ENCODE measurements around the gene FMN1.
A peak's percentile ranks its signal among the peaks of the same experiment; 100 is the strongest.

FMN1 gene

GRCh38 chr15:32998979-32999672 lies 195.4 kb downstream of the FMN1 start:
- H3K27ac ChIP-seq = no peak overlapping the region
- H3K9me3 ChIP-seq (ENCODE audit: control insufficient read depth, low read length) = no peaks in the 10 kb centered on the region
- no peaks in the 10 kb centered on the region for H3K79me2 ChIP-seq
- no peaks in the 10 kb centered on the region for H3K36me3 ChIP-seq (ENCODE audit: control insufficient read depth, insufficient read depth, low read length)
- no peak overlapping the region for H3K9ac ChIP-seq
- H3K27me3 ChIP-seq (ENCODE audit: control insufficient read depth, insufficient read depth, low read length) = no peaks in the 10 kb centered on the region
- H3K4me3 ChIP-seq (ENCODE audit: low read depth, low read length) = no peak overlapping the region
- H2AFZ ChIP-seq = no peak overlapping the region
- no peaks in the 10 kb centered on the region for H3K4me1 ChIP-seq
- no peak overlapping the region for H3K4me2 ChIP-seq (ENCODE audit: low read length)
- TF ChIP-seq, protein P1, sequence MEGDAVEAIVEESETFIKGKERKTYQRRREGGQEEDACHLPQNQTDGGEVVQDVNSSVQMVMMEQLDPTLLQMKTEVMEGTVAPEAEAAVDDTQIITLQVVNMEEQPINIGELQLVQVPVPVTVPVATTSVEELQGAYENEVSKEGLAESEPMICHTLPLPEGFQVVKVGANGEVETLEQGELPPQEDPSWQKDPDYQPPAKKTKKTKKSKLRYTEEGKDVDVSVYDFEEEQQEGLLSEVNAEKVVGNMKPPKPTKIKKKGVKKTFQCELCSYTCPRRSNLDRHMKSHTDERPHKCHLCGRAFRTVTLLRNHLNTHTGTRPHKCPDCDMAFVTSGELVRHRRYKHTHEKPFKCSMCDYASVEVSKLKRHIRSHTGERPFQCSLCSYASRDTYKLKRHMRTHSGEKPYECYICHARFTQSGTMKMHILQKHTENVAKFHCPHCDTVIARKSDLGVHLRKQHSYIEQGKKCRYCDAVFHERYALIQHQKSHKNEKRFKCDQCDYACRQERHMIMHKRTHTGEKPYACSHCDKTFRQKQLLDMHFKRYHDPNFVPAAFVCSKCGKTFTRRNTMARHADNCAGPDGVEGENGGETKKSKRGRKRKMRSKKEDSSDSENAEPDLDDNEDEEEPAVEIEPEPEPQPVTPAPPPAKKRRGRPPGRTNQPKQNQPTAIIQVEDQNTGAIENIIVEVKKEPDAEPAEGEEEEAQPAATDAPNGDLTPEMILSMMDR (IDR thresholded peaks at IDR 0.05) = no peak

- H3K36me3 ChIP-seq (ENCODE audit: control insufficient read depth, insufficient read depth, low read length) = no peaks in the 10 kb centered on the region
- TF ChIP-seq, protein P1 (IDR thresholded peaks at IDR 0.05) = no peak
- no peak overlapping the region for H2AFZ ChIP-seq
- H3K27me3 ChIP-seq (ENCODE audit: control insufficient read depth, insufficient read depth, low read length) = no peaks in the 10 kb centered on the region
- H3K9me3 ChIP-seq (ENCODE audit: control insufficient read depth, low read length) = no peaks in the 10 kb centered on the region
- H3K9ac ChIP-seq = no peak overlapping the region
- H3K79me2 ChIP-seq = no peaks in the 10 kb centered on the region
- H3K27ac ChIP-seq = no peak overlapping the region
- H3K4me3 ChIP-seq (ENCODE audit: low read depth, low read length) = no peak overlapping the region
- H3K4me2 ChIP-seq (ENCODE audit: low read length) = no peak overlapping the region
- H3K4me1 ChIP-seq = no peaks in the 10 kb centered on the region
Measured at GRCh38 chr15:32998182-32998581, 196.3 kb downstream of the FMN1 start.

DNA sequence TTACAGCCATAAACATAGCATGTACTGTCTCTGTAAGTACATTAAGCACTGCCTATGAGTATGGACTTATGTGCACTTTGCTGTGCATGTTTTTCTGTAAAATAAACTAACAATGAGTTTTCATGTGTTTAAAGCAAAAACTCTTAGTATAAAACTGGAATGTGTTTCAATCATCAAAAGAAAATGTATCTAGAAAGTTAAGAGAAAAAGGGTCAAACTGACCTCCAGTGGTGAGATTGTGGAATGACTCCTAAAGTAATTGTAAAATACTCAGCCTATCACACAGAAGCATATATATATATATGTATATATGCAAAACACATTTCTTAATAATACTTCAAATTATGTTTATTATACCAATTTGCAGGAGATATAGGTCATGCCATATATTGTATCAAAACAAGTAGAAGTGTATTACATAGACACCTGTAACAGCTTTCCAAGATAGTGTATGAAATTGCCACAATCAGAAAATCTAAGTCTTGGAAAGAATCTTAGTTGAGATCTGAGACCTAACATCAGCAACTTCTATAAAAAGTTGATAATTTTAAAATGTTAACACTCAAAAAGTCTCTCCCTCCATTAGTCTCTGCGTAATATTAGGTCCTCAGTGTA lies 199.6 kb downstream of the FMN1 start:
- H3K4me1 ChIP-seq = no peaks in the 10 kb centered on the region
- H3K36me3 ChIP-seq (ENCODE audit: control insufficient read depth, insufficient read depth, low read length) = no peaks in the 10 kb centered on the region
- H3K9me3 ChIP-seq (ENCODE audit: control insufficient read depth, low read length) = no peaks in the 10 kb centered on the region
- no peak overlapping the region for H3K4me3 ChIP-seq (ENCODE audit: low read depth, low read length)
- no peak overlapping the region for H3K27ac ChIP-seq
- H3K9ac ChIP-seq = no peak overlapping the region
- TF ChIP-seq, protein P1 (IDR thresholded peaks at IDR 0.05) = peak; percentile 27
- no peaks in the 10 kb centered on the region for H3K79me2 ChIP-seq
- H3K4me2 ChIP-seq (ENCODE audit: low read length) = no peak overlapping the region
- no peaks in the 10 kb centered on the region for H3K27me3 ChIP-seq (ENCODE audit: control insufficient read depth, insufficient read depth, low read length)
- no peak overlapping the region for H2AFZ ChIP-seq

- Histone ChIP-seq H3K4me3 (ENCODE audit: low read depth, low read length) (no peak overlapping the region), H3K27me3 (ENCODE audit: control insufficient read depth, insufficient read depth, low read length) (no peaks in the 10 kb centered on the region), H3K4me2 (ENCODE audit: low read length) (no peak overlapping the region), H3K79me2 (no peaks in the 10 kb centered on the region), H3K4me1 (no peaks in the 10 kb centered on the region), H3K27ac (no peak overlapping the region), H3K9me3 (ENCODE audit: control insufficient read depth, low read length) (no peaks in the 10 kb centered on the region), H3K9ac (no peak overlapping the region), H3K36me3 (ENCODE audit: control insufficient read depth, insufficient read depth, low read length) (no peaks in the 10 kb centered on the region), H2AFZ (no peak overlapping the region)
- TF ChIP-seq, protein P1 (IDR thresholded peaks at IDR 0.05) = no peak
Measured at GRCh38 chr15:32993285-32993684, 201.2 kb downstream of the FMN1 start.

Data from parathyroid adenoma (tissue), 2 donors.